ENCODE results near the gene C1QA. TPM values are rescaled to one million over a fixed set of nuclear protein-coding genes. Genes with fewer than 3 reads are reported as not detected.

C1QA gene
- polyA plus RNA-seq, 1 donor from 2014 or later, result not detected

DNA sequence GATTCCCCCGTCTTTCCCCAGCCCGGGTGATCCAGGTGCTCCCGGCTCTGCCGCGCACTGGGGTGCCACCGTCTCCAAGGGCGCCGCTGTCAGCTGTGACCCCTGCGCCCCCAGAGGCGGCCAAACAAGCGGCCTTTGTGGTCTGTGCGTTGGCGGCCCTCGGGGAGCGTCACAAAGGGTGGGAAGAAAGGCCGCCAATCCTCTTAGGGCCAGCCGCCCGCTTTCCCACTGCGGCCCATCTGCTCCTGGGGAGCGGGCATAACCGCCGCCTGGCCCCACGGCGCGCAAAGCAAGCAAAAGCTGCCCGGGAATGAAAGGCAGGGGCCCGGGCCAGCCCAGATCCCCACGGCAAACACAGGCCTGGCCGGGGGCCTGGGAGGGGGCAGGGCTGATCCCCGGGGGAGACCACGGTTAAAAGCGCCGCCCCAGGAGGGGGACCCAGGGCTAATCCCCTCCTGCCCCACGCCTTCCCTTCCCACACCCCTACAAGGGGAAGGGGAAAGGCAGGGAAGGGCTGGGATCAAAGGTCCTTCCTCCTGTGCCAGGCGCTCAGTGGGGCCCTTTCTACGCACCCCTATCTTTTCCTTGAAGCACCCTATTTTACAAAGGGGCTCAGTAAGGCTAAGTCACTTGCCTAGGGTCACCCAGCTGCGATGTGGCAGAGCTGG lies 40.6 kb downstream of the C1QA start:
- no peak overlapping the region for H3K27ac ChIP-seq (ENCODE audit: low read length)
- H3K9me2 ChIP-seq (ENCODE audit: insufficient read depth, low read length), result no peaks in the 10 kb centered on the region
- H3K27me3 ChIP-seq (ENCODE audit: insufficient read depth, low read depth, low read length), result no peaks in the 10 kb centered on the region
- no peak overlapping the region for H3K4me2 ChIP-seq (ENCODE audit: low read length)
- no peak overlapping the region for H3K4me3 ChIP-seq (ENCODE audit: low read length)
- H3K36me3 ChIP-seq (ENCODE audit: insufficient read depth, low read length), result no peaks in the 10 kb centered on the region
- H3K9ac ChIP-seq (ENCODE audit: low read length), result no peak overlapping the region
- no peaks in the 10 kb centered on the region for H4K20me1 ChIP-seq (ENCODE audit: insufficient read depth)
- no peaks in the 10 kb centered on the region for H3F3A ChIP-seq (ENCODE audit: insufficient read depth, low read length, poor library complexity, severe bottlenecking)
- TF ChIP-seq TAF1 (IDR thresholded peaks at IDR 0.05; ENCODE audit: low read depth) (no peak), RAD21 (conservative IDR thresholded peaks at IDR 0.05) (no peak), EZH2 (IDR thresholded peaks at IDR 0.05; ENCODE audit: borderline replicate concordance, insufficient read depth, low read length, poor library complexity, severe bottlenecking) (no peak), MXI1 (conservative IDR thresholded peaks at IDR 0.05; ENCODE audit: poor library complexity, severe bottlenecking) (no peak), EP300 (conservative IDR thresholded peaks at IDR 0.05; ENCODE audit: poor library complexity, severe bottlenecking) (no peak), CTCF (IDR thresholded peaks at IDR 0.05; ENCODE audit: poor library complexity, severe bottlenecking) (no peak), SMC3 (conservative IDR thresholded peaks at IDR 0.05; ENCODE audit: poor library complexity) (no peak), POLR2AphosphoS5 (IDR thresholded peaks at IDR 0.05) (no peak)
- TF ChIP-seq, protein P1, sequence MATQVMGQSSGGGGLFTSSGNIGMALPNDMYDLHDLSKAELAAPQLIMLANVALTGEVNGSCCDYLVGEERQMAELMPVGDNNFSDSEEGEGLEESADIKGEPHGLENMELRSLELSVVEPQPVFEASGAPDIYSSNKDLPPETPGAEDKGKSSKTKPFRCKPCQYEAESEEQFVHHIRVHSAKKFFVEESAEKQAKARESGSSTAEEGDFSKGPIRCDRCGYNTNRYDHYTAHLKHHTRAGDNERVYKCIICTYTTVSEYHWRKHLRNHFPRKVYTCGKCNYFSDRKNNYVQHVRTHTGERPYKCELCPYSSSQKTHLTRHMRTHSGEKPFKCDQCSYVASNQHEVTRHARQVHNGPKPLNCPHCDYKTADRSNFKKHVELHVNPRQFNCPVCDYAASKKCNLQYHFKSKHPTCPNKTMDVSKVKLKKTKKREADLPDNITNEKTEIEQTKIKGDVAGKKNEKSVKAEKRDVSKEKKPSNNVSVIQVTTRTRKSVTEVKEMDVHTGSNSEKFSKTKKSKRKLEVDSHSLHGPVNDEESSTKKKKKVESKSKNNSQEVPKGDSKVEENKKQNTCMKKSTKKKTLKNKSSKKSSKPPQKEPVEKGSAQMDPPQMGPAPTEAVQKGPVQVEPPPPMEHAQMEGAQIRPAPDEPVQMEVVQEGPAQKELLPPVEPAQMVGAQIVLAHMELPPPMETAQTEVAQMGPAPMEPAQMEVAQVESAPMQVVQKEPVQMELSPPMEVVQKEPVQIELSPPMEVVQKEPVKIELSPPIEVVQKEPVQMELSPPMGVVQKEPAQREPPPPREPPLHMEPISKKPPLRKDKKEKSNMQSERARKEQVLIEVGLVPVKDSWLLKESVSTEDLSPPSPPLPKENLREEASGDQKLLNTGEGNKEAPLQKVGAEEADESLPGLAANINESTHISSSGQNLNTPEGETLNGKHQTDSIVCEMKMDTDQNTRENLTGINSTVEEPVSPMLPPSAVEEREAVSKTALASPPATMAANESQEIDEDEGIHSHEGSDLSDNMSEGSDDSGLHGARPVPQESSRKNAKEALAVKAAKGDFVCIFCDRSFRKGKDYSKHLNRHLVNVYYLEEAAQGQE (IDR thresholded peaks at IDR 0.05; ENCODE audit: borderline replicate concordance), result no peak
- H3K9me3 ChIP-seq (ENCODE audit: low read length), result no peaks in the 10 kb centered on the region
- H3K79me2 ChIP-seq (replicated peaks; ENCODE audit: insufficient read depth, low read length), result no peaks in the 10 kb centered on the region
- no peak overlapping the region for H2AFZ ChIP-seq (ENCODE audit: low read depth, low read length)

DNA sequence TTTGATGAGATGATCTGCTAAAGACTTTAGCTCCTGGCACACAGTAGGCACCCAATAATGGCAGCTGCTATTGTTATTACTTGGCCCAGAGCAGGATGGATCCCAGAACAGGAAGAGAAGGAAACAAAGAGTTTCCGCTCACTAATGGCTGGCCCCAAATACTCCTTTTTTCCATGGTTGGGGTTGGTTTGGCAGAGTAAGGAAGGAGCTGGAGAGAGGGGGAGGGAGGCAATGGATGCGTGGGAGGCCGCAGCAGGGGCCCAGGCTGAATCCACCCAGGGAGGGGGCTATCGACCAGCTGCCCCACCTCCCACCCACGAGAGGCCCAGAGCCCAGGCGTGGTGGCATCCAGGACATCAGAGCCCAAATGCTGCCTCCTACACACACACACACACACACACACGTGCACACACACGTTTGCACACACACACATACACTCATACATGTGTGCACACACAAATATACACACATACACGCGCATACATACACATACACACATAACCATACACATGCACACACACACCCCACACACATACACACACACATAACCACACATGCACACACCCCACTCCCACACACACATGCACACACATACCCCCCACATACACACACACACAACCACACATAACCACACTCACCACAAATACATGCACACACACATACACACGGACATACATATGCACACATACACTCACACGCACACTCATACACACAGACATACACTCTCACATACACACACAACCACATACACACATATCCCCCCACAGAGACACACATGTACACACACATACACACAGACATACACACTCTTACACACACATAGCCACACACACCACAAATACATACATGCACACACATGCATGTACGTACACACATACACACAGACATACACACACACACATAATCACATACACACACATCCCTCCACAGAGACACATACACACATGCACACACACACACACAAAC lies 41.8 kb downstream of the C1QA start:
- H2AFZ ChIP-seq (ENCODE audit: low read depth, low read length), result no peak overlapping the region
- no peaks in the 10 kb centered on the region for H4K20me1 ChIP-seq (ENCODE audit: insufficient read depth)
- no peaks in the 10 kb centered on the region for H3K79me2 ChIP-seq (replicated peaks; ENCODE audit: insufficient read depth, low read length)
- H3F3A ChIP-seq (ENCODE audit: insufficient read depth, low read length, poor library complexity, severe bottlenecking), result no peaks in the 10 kb centered on the region
- H3K4me3 ChIP-seq (ENCODE audit: low read length), result no peak overlapping the region
- TF ChIP-seq SMC3 (conservative IDR thresholded peaks at IDR 0.05; ENCODE audit: poor library complexity) (no peak), CTCF (IDR thresholded peaks at IDR 0.05; ENCODE audit: poor library complexity, severe bottlenecking) (no peak), TAF1 (IDR thresholded peaks at IDR 0.05; ENCODE audit: low read depth) (no peak)
- no peaks in the 10 kb centered on the region for H3K9me2 ChIP-seq (ENCODE audit: insufficient read depth, low read length)
- no peak overlapping the region for H3K9ac ChIP-seq (ENCODE audit: low read length)
- H3K27ac ChIP-seq (ENCODE audit: low read length), result no peak overlapping the region
- no peaks in the 10 kb centered on the region for H3K27me3 ChIP-seq (ENCODE audit: insufficient read depth, low read depth, low read length)
- no peaks in the 10 kb centered on the region for H3K9me3 ChIP-seq (ENCODE audit: low read length)
- no peaks in the 10 kb centered on the region for H3K36me3 ChIP-seq (ENCODE audit: insufficient read depth, low read length)
- no peak overlapping the region for H3K4me2 ChIP-seq (ENCODE audit: low read length)

Measured in neural cell (in vitro differentiated cells).